Choroid plexus epithelial cell (primary cell): ENCODE measurements around the gene CSMD2.

Source experiments
- DNase-seq: peaks from one replicate; pipeline ENCODE4 v3.0.0-alpha.2; 2010; ENCODE audit warnings: low read depth
- H3K4me3 ChIP-seq: 2 replicates; pipeline ENCODE4 v1.5.1; 2011; ENCODE audit warnings: low read depth, mild to moderate bottlenecking, control low read depth, low read length, moderate library complexity
- TF ChIP-seq, protein P1 (sequence below): conservative IDR thresholded peaks from 2 replicates; pipeline ENCODE4 v1.5.1; 2011; ENCODE audit warnings: low read depth, mild to moderate bottlenecking, control low read depth, inconsistent platforms, low read length, moderate library complexity

Gene CSMD2

DNA sequence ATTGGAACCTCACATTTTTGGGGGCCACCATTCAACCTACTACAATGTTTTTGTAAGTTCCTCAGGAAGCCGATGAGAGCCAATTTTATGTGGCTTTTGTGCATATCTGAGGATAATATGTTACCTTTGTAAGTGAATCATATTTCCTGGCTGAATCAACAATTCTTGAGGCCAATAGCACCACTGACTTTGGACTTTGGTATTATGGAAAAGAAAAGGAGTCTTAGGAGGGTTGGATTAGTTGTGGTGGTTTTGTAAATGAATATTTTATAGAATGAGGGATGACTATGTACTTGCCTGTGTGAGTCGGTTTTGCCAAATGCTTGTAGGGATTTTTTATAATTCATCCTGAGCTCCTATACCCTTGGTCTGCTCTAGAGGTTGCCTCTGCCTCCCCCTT, 482.7 kb downstream of the CSMD2 start:
- no peak overlapping the region for H3K4me3 ChIP-seq
- no peak for DNase-seq
- TF ChIP-seq, protein P1, sequence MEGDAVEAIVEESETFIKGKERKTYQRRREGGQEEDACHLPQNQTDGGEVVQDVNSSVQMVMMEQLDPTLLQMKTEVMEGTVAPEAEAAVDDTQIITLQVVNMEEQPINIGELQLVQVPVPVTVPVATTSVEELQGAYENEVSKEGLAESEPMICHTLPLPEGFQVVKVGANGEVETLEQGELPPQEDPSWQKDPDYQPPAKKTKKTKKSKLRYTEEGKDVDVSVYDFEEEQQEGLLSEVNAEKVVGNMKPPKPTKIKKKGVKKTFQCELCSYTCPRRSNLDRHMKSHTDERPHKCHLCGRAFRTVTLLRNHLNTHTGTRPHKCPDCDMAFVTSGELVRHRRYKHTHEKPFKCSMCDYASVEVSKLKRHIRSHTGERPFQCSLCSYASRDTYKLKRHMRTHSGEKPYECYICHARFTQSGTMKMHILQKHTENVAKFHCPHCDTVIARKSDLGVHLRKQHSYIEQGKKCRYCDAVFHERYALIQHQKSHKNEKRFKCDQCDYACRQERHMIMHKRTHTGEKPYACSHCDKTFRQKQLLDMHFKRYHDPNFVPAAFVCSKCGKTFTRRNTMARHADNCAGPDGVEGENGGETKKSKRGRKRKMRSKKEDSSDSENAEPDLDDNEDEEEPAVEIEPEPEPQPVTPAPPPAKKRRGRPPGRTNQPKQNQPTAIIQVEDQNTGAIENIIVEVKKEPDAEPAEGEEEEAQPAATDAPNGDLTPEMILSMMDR = no peak

DNA sequence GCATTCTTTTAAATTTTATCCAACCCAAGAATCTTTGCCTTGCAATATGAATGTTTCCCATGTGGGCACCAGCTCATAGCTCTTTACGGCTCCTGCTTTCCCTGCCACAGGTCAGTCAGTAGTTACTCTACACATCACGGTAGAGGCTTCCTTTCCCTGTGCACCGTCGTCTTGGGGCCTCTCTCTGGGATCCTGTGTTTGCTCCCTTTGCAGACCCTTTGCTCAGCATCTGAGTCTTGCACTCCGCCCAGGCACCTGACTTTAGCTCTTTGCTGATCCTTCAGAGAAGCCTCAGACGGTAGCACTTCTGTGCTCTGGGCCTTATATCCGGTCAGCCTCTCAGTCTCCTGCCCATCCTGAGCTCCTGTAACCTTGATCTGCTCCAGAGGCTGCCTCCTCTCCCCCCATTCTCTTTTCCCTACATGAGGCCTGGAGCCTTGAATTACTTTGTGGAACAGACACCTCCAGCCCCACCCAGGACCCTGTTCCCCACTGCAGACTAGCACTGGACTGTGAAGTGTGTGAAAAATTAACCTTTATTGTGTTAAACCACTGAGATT, 484.7 kb downstream of the CSMD2 start:
- no peak overlapping the region for H3K4me3 ChIP-seq
- TF ChIP-seq, protein P1 = no peak
- DNase-seq = no peak

DNA sequence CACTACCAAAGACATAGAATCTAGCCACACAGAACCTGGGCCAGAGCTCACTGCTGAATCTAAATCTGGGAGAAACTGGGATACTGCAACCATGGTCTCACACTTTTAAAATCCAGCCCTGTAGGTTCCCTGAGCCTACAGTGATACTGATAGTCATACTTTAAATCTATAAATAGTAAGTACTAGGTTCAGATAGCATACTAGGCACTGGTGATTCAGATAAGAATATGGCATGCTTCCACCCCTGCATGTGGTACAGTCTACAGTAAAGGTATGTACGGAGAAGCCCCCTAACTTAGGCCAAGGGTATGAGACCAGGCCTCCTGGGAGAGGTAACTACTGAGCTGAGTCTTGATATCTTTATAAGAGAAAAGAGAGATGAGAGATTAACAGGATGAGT, 494.5 kb downstream of the CSMD2 start:
- no peak for DNase-seq
- TF ChIP-seq, protein P1 = no peak
- H3K4me3 ChIP-seq = no peak overlapping the region

DNA sequence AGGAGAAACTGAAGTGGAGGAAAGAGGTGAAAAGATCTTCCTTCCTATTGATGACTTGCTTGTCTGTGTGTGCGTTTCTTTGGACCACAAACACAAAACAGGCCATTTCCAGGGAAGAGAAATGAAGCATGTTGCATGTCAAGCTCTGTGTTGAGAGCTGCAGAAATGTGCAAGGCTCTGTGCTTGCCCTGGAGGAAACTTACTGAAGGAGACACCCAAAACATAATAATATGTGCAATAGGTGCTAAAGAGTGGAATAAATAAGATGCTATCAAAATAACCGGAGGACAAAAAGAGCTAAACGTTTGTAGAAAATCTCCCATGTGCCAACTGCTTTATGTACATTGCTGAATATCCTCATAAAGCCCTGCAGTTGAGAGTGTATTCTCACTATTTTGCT, 496.3 kb downstream of the CSMD2 start:
- no peak overlapping the region for H3K4me3 ChIP-seq
- TF ChIP-seq, protein P1 = no peak
- no peak for DNase-seq

DNA sequence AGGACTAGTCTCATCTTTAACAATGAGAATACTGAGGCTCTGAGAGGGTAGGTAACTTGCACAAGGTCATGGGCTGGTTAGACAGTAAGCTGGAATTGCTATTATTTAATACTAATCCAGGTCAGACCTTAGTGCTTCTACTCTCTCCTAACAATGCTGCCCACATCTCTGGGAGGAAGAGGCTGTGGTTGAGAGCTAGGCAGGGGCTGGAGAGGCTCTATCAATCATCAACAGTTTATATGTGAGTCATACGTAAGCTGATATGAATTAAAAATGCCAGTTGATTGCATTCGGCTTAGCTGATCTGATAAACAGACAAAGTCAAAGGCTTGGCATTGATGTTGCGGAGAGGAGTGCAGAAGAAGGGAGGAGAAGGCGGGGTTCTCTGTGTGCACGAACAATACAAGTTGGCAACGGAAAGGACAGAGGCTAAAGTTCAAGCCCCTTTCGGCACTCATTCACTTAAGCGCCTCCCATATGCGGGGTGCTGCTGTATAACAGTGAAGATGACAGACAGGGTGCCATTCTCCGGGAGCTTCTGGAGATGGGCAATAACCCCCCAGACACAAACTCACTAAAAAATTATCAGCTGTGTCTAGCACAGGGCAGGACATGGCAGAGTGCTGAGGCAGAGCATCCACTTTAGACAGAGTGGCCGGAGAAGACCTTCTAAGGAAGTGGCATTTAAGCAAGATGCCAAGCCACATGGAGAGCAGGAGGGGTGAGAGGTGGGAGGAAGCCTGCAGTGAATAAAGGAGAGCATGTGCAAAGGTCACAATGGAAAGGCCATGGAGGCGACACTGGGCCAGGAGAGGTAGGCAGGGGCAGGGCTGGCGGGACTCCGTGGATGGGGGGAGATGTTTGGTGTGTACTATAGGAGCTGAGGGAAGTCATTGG, 497.4 kb downstream of the CSMD2 start:
- H3K4me3 ChIP-seq = no peak overlapping the region
- no peak for DNase-seq
- TF ChIP-seq, protein P1 = no peak

DNA sequence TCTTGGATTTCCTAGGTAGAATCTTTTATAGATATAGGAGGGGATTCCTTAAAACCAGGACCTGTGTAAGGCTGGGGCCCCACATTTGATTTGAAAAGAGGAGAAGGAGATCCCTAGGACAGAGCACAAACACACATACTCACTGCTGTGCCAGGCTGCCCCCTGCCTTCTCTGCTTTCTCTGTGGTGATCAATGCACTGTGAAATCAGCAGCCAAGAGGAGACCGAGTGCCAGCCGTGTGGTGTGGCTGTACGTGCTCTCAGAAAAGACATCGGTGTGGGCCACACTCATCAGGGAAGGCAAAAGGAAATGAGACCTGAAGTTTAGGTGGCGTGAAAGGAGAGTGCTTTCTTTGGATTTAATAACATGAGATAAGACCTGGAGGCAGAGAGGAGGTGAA, 498.4 kb downstream of the CSMD2 start:
- H3K4me3 ChIP-seq = no peak overlapping the region
- no peak for DNase-seq
- TF ChIP-seq, protein P1 = no peak

DNA sequence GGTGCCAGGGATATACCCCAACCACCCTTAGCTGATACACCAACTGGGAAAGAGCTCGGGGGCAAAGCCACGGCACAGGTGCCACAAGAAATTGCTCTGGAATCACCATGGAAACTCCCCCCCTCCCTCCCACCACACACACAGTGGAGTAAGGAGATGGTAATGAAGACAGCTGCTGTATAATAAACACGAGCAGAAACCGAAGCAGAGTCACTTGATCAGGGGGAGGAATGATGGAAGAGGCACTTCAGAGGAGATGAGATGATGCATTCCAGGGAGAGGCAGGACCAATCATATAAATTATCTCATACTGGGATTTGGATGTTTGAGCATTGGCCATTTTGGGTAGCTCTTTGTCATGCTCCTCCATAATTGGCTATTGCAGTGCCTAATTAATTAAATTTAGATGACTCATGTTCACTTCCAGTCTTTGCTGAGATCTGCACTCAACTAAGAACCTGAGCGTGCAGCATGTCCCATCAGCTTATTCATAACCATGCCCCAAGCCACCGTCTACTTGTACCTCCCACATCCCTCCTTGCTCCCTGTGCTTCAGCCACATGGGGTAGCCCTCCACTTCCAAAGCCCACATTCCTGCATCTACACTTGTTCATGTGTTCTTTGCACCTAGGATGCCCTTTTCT, 503.1 kb downstream of the CSMD2 start:
- no peak for DNase-seq
- H3K4me3 ChIP-seq = no peak overlapping the region
- TF ChIP-seq, protein P1 = no peak
